GM18519 (cell line): ENCODE data around the gene LMBR1.

Experiments used
- ATAC-seq: cut with Tn5 transposase; IDR thresholded peaks from one replicate; pipeline ENCODE4 v1.9.1; 2021; ENCODE audit warnings: mild to moderate bottlenecking, moderate library complexity; ENCODE audit not compliant: unreplicated experiment, low FRiP score

The LMBR1 gene

DNA sequence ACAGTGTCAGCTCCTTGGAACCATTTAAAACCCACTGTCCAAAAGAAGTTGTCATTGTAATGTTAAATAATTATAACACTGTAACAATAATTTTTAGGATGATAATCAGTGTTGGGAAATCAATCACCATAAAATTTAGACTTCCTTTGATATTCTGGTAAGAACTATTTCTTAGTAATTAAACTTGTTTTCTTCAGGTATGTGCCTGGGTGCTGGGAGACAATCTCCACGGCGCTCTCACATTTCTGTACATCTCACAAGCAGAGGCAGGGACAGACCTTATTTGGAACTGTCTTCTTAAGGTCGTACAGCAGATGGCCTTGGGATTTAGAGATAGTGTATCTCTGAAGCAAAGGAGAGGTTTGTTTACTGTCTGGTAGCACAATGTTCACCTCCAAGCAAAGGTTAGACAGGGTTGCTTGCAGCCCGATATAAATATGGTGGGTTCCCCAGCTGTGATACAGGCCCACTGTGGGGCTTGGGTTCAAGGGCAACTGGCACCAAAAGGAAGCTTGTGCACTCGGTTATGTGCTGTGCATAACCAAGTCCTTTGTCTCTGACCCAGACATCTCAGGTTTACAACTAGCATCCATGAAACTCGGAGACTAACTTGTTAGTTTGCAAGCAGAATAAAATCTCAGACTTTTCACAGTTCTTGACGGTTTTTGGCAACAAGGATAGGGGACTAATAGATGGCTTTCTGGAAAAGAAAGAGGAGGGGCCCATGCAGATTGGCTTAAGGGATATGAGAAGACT, 126.9 kb downstream of the LMBR1 start:
- no peak for ATAC-seq

DNA sequence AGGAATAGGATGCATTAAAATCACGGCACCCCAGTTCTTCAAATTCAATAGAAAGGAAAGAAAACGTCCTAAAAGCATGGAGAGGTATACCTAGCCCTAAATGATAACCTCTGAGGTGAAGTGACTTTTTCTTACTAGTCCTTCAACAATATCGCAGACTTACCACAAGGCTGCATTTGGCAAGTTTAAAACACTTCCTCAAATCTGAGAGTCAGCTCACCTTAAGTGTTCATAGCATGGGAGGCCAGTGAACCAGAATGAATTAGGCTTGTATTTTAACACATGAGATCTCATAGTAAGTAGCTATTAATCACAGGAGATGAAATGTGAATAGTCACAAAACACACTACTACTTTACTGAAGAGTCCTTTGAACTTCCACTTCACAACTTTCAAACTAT, 128.2 kb downstream of the LMBR1 start:
- ATAC-seq, result no peak

GRCh38 chr7:156764016-156764669, 128.8 kb downstream of the LMBR1 start:
- ATAC-seq, result no peak

GRCh38 chr7:156759579-156760202, 133.3 kb downstream of the LMBR1 start:
- no peak for ATAC-seq

- ATAC-seq, result no peak
Observed at GRCh38 chr7:156759143-156759542, 133.8 kb downstream of the LMBR1 start.

GRCh38 chr7:156754201-156754600, 138.8 kb downstream of the LMBR1 start:
- ATAC-seq, result no peak

GRCh38 chr7:156753630-156754029, 139.4 kb downstream of the LMBR1 start:
- ATAC-seq, result no peak

- no peak for ATAC-seq
Observed at GRCh38 chr7:156753229-156753560, 139.8 kb downstream of the LMBR1 start.

DNA sequence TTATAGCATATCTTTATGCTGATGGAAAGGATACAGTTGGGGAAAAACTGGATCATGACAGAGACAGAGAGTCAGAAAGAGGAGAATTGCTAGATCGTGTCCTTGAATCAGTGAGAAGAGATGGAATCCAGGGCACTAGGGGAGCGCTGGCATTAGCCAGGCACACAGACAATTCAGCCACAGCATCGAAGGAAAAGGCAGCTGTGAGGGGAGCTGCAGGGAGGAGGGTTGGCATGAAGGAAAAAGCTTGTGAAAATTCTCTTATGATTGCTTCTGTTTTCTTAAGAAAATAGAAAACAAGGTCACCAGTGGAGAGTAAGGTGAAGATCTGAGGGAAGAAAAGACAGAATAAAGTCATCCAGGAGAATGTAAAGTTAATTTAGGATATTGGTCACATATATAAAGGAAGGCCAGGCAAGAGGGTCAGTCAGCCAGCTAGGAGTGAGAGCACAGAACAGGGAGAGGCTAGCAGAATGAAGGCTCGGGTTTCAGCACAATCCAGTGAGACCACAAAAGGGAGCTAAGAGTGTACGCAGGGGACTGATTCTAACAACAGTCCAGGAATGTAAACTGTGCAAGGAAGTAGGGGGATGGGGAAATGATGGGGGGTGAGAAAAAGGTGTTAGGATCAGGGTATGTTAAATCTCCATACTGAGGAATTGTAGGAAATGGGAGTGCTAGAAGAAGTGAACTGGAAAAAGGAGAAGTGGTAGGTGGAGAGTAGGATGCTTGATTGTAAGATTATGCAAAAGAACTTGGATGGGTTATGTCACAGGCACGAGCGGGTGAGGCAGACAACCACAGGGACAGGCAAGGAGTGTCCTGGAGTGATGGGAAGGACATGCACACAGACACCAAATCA, 140.4 kb downstream of the LMBR1 start:
- ATAC-seq, result no peak

DNA sequence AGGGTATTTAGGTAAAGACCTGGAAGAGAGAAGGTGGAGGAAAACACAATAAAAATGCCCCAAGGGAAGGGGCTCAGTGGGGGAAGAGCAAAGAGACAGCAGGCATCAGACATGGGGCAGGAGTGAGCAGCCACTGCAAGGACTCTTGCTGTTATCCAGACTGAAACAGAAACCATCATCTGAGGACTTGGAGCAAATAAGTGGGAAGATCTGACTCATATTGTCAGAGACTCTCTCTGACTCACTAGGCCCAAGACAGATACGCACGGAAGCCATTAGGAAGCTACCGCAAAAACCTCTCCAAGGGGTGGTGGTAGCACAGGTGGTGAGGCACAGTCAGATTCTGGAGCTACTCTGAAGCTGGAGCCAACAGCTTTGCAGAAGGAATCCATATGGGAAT, 141.7 kb downstream of the LMBR1 start:
- ATAC-seq, result no peak

- ATAC-seq, result no peak
Observed at GRCh38 chr7:156747718-156748117, 145.3 kb downstream of the LMBR1 start.

DNA sequence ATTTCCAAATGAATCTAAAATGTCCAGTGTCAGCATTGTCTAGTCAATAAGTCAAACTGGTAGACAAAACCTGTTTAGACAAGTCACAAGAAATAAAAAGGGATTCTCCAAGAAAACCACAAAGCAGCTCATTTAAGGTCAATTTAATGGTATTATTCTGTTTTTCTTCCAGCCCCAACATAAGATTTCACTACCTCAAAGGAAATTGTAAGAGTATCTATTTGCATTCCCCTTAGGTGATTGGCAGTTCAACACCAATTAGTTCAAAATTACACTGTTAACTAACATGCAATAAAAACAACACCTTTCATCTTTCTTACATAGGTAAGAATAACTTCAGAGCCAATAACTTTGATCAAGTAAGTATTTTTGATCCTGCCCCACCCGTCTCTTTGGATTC, 146.1 kb downstream of the LMBR1 start:
- ATAC-seq, result no peak

DNA sequence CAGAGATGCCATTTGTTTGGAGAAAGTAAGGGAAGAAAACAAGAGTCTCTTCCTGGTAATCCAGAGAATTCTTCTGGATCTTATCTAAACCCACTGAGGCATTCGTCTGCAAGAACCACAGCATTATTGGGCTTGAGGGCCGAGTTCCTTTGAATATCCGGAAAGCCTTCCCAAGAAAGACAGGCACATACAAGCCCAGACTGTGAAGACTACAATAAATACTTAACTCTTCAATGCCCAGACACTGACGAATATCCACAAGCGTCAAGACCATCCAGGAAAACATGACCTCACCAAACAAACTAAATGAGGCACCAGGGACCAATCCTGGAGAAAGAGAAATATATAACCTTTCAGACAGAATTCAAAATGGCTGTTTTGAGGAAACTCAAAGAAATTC, 153.4 kb downstream of the LMBR1 start:
- no peak for ATAC-seq

DNA sequence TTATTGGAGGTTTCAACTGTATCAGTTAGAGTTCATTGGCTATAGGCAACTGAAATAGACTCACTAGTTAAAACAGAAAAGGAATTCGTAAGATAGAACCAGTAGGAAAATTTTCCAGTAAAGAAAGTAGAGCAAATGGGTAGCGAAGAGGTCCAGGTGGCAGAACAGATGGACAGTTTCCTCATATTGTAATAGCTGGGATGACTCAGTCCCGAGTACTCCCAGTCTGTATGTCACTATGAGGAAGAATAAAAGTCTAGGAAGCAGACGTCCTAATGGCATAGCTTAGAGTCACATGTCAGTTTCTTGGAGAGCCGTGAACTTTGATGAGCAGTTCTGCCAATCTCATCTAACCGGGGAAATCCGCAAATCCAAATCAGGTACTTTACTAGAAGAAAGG, 157.1 kb downstream of the LMBR1 start:
- ATAC-seq, result no peak

DNA sequence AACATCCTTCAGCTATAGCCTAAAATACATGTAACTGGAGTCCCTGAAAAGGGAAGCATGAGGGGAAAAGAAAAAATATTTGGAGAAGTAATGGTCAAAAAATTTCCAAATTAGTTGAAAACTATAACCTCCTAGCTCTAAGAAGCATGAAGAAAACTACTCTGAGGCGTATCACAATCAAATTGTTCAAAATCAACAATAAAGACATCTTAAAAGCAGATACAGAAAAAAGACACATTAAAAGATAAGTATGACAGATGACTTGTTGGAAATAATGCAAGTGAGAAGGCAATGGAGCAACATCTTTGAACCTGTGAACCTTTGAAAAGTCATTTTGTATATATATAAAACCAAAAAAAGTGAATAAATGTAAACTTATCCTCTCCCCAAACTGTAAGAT, 159.3 kb downstream of the LMBR1 start:
- no peak for ATAC-seq

- ATAC-seq, result no peak
Observed at GRCh38 chr7:156732091-156732625, 160.8 kb downstream of the LMBR1 start.

DNA sequence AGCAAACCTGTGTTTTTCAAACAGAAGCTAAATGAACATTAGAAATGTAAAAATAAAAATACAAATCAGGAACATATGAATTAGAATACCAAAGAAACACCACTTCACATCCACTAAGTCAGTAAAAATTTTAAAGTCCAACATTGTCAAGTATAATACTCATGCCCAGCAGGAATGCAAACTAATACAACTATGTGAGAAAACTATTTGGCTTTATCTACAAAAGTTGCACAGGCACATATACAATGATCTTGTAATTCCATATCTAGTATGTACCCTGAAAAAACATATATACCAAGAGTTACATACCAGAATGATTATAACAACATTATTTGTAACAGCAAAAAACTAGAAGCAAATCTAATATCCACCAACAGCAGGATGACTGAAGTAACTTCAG, 161.3 kb downstream of the LMBR1 start:
- ATAC-seq, result no peak

GRCh38 chr7:156725936-156726335, 167.0 kb downstream of the LMBR1 start:
- no peak for ATAC-seq

DNA sequence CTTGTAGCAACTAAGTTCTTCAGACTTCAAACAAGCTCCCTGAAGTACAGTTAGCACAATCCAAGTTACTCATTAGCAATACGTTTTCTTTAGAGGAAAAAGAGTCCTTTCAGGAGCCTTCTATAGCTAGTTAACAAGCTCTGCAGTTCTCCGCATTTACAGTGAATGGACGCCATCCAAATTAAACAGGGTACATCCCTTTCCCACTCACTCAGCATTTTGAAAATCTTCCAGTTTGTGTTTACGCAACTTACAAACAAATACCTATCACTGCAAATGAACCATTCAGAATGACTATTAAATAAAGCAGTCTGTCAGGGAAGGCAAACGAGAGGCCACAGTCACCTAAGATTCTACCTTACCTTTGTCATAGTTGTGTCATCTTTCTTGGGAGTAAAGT, 167.9 kb downstream of the LMBR1 start:
- no peak for ATAC-seq

- ATAC-seq, result no peak
Observed at GRCh38 chr7:156722043-156722826, 170.7 kb downstream of the LMBR1 start.
